HCT116 (cell line): Measurements from ENCODE around the gene TRIP13. TPM values are rescaled to one million over a fixed set of nuclear protein-coding genes. Genes with fewer than 3 reads are reported as not detected.

Experiments used
- ATAC-seq: fragments of 200-7000 bp; cut with Tn5 transposase; 2 replicates; pipeline ENCODE4 v1.9.1; 2020; ENCODE audit warnings: mild to moderate bottlenecking, moderate library complexity
- BruUV-seq: library from RNA; stranded (reverse); fragments of 400-500 nt; replicated peaks from 2 replicates; lab custom pipeline; 2021; lab: Mats Ljungman, UMichigan
- CTCF ChIA-PET: fragments of 300-600 bp; sonication (Branson Sonifier 250); formaldehyde crosslinking; loops from one replicate; lab custom pipeline; 2021; ENCODE audit warnings: antibody characterized with exemption; lab: Charles Lee
- POLR2A ChIA-PET: fragments of 300-600, 350-600 bp; sonication (Branson Sonifier 250); formaldehyde crosslinking; loops from one replicate; lab custom pipeline; 2021; ENCODE audit warnings: antibody characterized with exemption; lab: Charles Lee
- RAD21 ChIA-PET, 2 experiments: fragments of 300-600 bp; sonication (Branson Sonifier 250); formaldehyde crosslinking; loops; one replicate each; lab custom pipeline; 2023; ENCODE audit warnings: low total read pairs in 2 of 2; ENCODE audit not compliant: uncharacterized antibody in 2 of 2, unreplicated experiment in 2 of 2, low non-redundant PET in 1 of 2; lab: Charles Lee
- DNase-seq: peaks from one replicate; pipeline ENCODE4 v3.0.0-alpha.2; 2010; ENCODE audit warnings: low read depth, low spot score
- H2AFZ ChIP-seq: fragments of 200-600 bp; shearing (Covaris generic), sonication (generic); 2 replicates; pipeline ENCODE4 v1.6.1; 2017; ENCODE audit warnings: low read depth, mixed run types, mixed read lengths, antibody characterized with exemption, low read length; ENCODE audit not compliant: poor library complexity, severe bottlenecking
- H3K27ac ChIP-seq: 2 replicates; pipeline ENCODE4 v1.5.1; 2012; ENCODE audit warnings: low read depth, low read length
- H3K27me3 ChIP-seq: fragments of 200-600 bp; sonication (generic); 2 replicates; pipeline ENCODE4 v1.6.1; 2016; ENCODE audit warnings: mixed run types, low read length, mixed read lengths; ENCODE audit not compliant: insufficient read depth
- H3K36me3 ChIP-seq, 2 experiments: fragments of 200-500 bp in 1 of 2; fragments of 200-600 bp in 1 of 2; sonication (Bioruptor generic) in 1 of 2; sonication (generic) in 1 of 2; 2 replicates each; pipeline versions ENCODE4 v1.5.1 to v1.6.1; 2014 to 2016; ENCODE audit warnings: low read length in 2 of 2, inconsistent platforms in 1 of 2, mixed read lengths in 1 of 2, mixed run types in 1 of 2; ENCODE audit not compliant: insufficient read depth in 2 of 2, control insufficient read depth in 1 of 2
- H3K4me1 ChIP-seq, 2 experiments: fragments of 200-600 bp in 1 of 2; sonication (generic) in 1 of 2; 2 replicates each; pipeline versions ENCODE4 v1.5.1 to v1.6.1; 2012 to 2017; ENCODE audit warnings: low read length in 2 of 2, inconsistent platforms in 1 of 2, mild to moderate bottlenecking in 1 of 2, mixed read lengths in 1 of 2, mixed run types in 1 of 2, moderate library complexity in 1 of 2; ENCODE audit not compliant: insufficient read depth in 2 of 2, control insufficient read depth in 1 of 2
- H3K4me2 ChIP-seq: fragments of 200-600 bp; sonication (generic); 2 replicates; pipeline ENCODE4 v1.6.1; 2017; ENCODE audit warnings: mixed run types, low read length, mixed read lengths
- H3K4me3 ChIP-seq, 2 experiments: fragments of 200-600 bp in 1 of 2; sonication (generic) in 1 of 2; replicated peaks in 1 of 2; 2 replicates each; pipeline ENCODE4 v1.5.1; 2011 to 2016; ENCODE audit warnings: low read length in 2 of 2, control low read depth in 1 of 2, low read depth in 1 of 2, mild to moderate bottlenecking in 1 of 2, mixed read lengths in 1 of 2, mixed run types in 1 of 2
- H3K79me2 ChIP-seq: fragments of 200-600 bp; sonication (generic); 2 replicates; pipeline ENCODE4 v1.6.1; 2017; ENCODE audit warnings: mild to moderate bottlenecking, mixed run types, low read length, moderate library complexity, mixed read lengths; ENCODE audit not compliant: insufficient read depth
- H3K9ac ChIP-seq: fragments of 200-600 bp; sonication (generic); 2 replicates; pipeline ENCODE4 v1.6.1; 2016; ENCODE audit warnings: low read length, mixed read lengths
- H3K9me2 ChIP-seq: fragments of 200-600 bp; sonication (generic), shearing (Covaris generic); 2 replicates; pipeline ENCODE4 v1.6.1; 2017; ENCODE audit warnings: mixed run types, mild to moderate bottlenecking, moderate library complexity; ENCODE audit not compliant: insufficient read depth
- H3K9me3 ChIP-seq, 2 experiments: fragments of 200-500 bp in 1 of 2; fragments of 200-600 bp in 1 of 2; sonication (Bioruptor generic) in 1 of 2; sonication (generic) in 1 of 2; 2 replicates each; pipeline ENCODE4 v1.6.1; 2014 to 2017; ENCODE audit warnings: low read length in 2 of 2, mixed read lengths in 2 of 2, inconsistent platforms in 1 of 2, low read depth in 1 of 2, mild to moderate bottlenecking in 1 of 2, mixed run types in 1 of 2, moderate library complexity in 1 of 2; ENCODE audit not compliant: control insufficient read depth in 1 of 2, insufficient read depth in 1 of 2
- H4K20me1 ChIP-seq: fragments of 200-600 bp; sonication (generic), shearing (Covaris generic); 2 replicates; pipeline ENCODE4 v1.6.1; 2017; ENCODE audit warnings: mixed run types, mild to moderate bottlenecking, moderate library complexity; ENCODE audit not compliant: insufficient read depth
- ATF3 ChIP-seq: IDR thresholded peaks from 2 replicates; pipeline ENCODE4 v1.6.1; 2012
- CBX3 ChIP-seq: IDR thresholded peaks from 2 replicates; pipeline ENCODE4 v1.6.1; 2012; ENCODE audit warnings: low read depth
- CEBPB ChIP-seq: IDR thresholded peaks from 2 replicates; pipeline ENCODE4 v1.6.1; 2012; ENCODE audit warnings: low read depth
- EGR1 ChIP-seq: IDR thresholded peaks from 2 replicates; pipeline ENCODE4 v1.6.1; 2012; ENCODE audit warnings: low read depth
- EZH2 ChIP-seq: fragments of 200-600 bp; sonication (generic); IDR thresholded peaks from 2 replicates; pipeline ENCODE4 v1.6.1; 2017; ENCODE audit warnings: antibody characterized with exemption, mixed run types
- EZH2phosphoT487 ChIP-seq: fragments of 200-600 bp; IDR thresholded peaks from 2 replicates; pipeline ENCODE4 v1.6.1; 2018; ENCODE audit warnings: antibody characterized with exemption, borderline replicate concordance
- FOSL1 ChIP-seq: IDR thresholded peaks from 2 replicates; pipeline ENCODE4 v1.6.1; 2012; ENCODE audit warnings: low read depth
- JUND ChIP-seq: IDR thresholded peaks from 2 replicates; pipeline ENCODE4 v1.6.1; 2012
- RAD21 ChIP-seq: IDR thresholded peaks from 2 replicates; pipeline ENCODE4 v1.6.1; 2012; ENCODE audit warnings: low read depth, mild to moderate bottlenecking
- SP1 ChIP-seq: IDR thresholded peaks from 2 replicates; pipeline ENCODE4 v1.6.1; 2012; ENCODE audit warnings: low read depth
- SRF ChIP-seq: IDR thresholded peaks from 2 replicates; pipeline ENCODE4 v1.6.1; 2012; ENCODE audit warnings: low read depth
- YY1 ChIP-seq: IDR thresholded peaks from 2 replicates; pipeline ENCODE4 v1.6.1; 2011; ENCODE audit warnings: low read length, low read depth, moderate library complexity, mild to moderate bottlenecking; ENCODE audit not compliant: insufficient replicate concordance; ENCODE audit errors: extremely low read depth
- ZFX ChIP-seq: fragments of 450-650 bp; IDR thresholded peaks from 2 replicates; pipeline ENCODE4 v1.6.1; 2017
- ZNF274 ChIP-seq: fragments of 200-500 bp; sonication (Bioruptor generic); IDR thresholded peaks from 2 replicates; pipeline ENCODE4 v1.6.1; 2014; ENCODE audit warnings: mild to moderate bottlenecking, low read depth, low read length, inconsistent platforms
- intact Hi-C: fragments of 100-400 bp; cut with micrococcal nuclease; formaldehyde crosslinking; loops from 2 replicates; pipeline ENCODE4 v1.10.0; 2022
- total RNA-seq: library from RNA; stranded (reverse); gene quantifications from one replicate; pipeline ENCODE4 v1.2.1, GENCODE V29; 2021; ENCODE audit not compliant: unreplicated experiment
- TF ChIP-seq, protein P1 (sequence below), 3 experiments: fragments of 200-600 bp in 1 of 3; sonication (generic) in 1 of 3; IDR thresholded peaks in 2 of 3; conservative IDR thresholded peaks in 1 of 3; 2 replicates each; pipeline ENCODE4 v1.5.1; 2012 to 2017; ENCODE audit warnings: low read depth in 2 of 3, low read length in 2 of 3, antibody characterized with exemption in 1 of 3, borderline replicate concordance in 1 of 3, control low read depth in 1 of 3, mild to moderate bottlenecking in 1 of 3, mixed read lengths in 1 of 3, mixed run types in 1 of 3, moderate library complexity in 1 of 3; ENCODE audit not compliant: insufficient read depth in 1 of 3
- TF ChIP-seq, protein P2 (sequence below): IDR thresholded peaks from 2 replicates; pipeline ENCODE4 v1.6.1; 2011; ENCODE audit warnings: mild to moderate bottlenecking, low read length, moderate library complexity; ENCODE audit not compliant: insufficient replicate concordance; ENCODE audit errors: extremely low read depth

The TRIP13 gene
- total RNA-seq, 1 experiment from 2014 or later, result 45.0 TPM

- H3K9me2 ChIP-seq, result no peaks in the 10 kb centered on the region
- no peaks in the 10 kb centered on the region for H4K20me1 ChIP-seq
- TF ChIP-seq ZFX, result no peak
- TF ChIP-seq EZH2phosphoT487, result no peak
- no peak for TF ChIP-seq SRF
- no peak for TF ChIP-seq CEBPB
- no peak for TF ChIP-seq ZNF274
- TF ChIP-seq, protein P1, sequence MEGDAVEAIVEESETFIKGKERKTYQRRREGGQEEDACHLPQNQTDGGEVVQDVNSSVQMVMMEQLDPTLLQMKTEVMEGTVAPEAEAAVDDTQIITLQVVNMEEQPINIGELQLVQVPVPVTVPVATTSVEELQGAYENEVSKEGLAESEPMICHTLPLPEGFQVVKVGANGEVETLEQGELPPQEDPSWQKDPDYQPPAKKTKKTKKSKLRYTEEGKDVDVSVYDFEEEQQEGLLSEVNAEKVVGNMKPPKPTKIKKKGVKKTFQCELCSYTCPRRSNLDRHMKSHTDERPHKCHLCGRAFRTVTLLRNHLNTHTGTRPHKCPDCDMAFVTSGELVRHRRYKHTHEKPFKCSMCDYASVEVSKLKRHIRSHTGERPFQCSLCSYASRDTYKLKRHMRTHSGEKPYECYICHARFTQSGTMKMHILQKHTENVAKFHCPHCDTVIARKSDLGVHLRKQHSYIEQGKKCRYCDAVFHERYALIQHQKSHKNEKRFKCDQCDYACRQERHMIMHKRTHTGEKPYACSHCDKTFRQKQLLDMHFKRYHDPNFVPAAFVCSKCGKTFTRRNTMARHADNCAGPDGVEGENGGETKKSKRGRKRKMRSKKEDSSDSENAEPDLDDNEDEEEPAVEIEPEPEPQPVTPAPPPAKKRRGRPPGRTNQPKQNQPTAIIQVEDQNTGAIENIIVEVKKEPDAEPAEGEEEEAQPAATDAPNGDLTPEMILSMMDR (IDR thresholded peaks at IDR 0.05 in 2 of 3, conservative IDR thresholded peaks at IDR 0.05 in 1 of 3; ENCODE audit: borderline replicate concordance in 1 of 3, insufficient read depth in 1 of 3, low read depth in 2 of 3, low read length in 2 of 3), result no peak
- TF ChIP-seq YY1, result no peak
- TF ChIP-seq SP1, result no peak
- no peak for TF ChIP-seq EZH2
- TF ChIP-seq ATF3, result no peak
- TF ChIP-seq FOSL1, result no peak
- no peak for TF ChIP-seq JUND
- TF ChIP-seq EGR1, result no peak
- TF ChIP-seq CBX3, result no peak
- TF ChIP-seq RAD21, result no peak
- TF ChIP-seq, protein P2, sequence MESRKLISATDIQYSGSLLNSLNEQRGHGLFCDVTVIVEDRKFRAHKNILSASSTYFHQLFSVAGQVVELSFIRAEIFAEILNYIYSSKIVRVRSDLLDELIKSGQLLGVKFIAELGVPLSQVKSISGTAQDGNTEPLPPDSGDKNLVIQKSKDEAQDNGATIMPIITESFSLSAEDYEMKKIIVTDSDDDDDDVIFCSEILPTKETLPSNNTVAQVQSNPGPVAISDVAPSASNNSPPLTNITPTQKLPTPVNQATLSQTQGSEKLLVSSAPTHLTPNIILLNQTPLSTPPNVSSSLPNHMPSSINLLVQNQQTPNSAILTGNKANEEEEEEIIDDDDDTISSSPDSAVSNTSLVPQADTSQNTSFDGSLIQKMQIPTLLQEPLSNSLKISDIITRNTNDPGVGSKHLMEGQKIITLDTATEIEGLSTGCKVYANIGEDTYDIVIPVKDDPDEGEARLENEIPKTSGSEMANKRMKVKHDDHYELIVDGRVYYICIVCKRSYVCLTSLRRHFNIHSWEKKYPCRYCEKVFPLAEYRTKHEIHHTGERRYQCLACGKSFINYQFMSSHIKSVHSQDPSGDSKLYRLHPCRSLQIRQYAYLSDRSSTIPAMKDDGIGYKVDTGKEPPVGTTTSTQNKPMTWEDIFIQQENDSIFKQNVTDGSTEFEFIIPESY, result no peak
- BruUV-seq, result no TSS peak
- no peaks in the 10 kb centered on the region for H3K9me3 ChIP-seq
- H3K4me1 ChIP-seq, result peaks cover 0 to 15% of the 10 kb centered on the region in 2 experiments; a peak in 2 of 4 replicates
- no peaks in the 10 kb centered on the region for H3K36me3 ChIP-seq
- ChIA-PET RAD21 (no interaction called here), POLR2A (no interaction called here), CTCF (no interaction called here)
- H3K4me3 ChIP-seq, result no peak overlapping the region
- H3K79me2 ChIP-seq, result no peaks in the 10 kb centered on the region
- DNase-seq (no peak), ATAC-seq (no peak)
- H3K27ac ChIP-seq, result no peak overlapping the region
- intact Hi-C loops, result no loop called here
- H3K9ac ChIP-seq, result no peak overlapping the region
- H3K27me3 ChIP-seq, result peaks cover 29% of the 10 kb centered on the region
- H3K4me2 ChIP-seq, result no peak overlapping the region
- no peak overlapping the region for H2AFZ ChIP-seq
These were observed 70.1 kb downstream of the TRIP13 start for GRCh38 chr5:962801-963200.
